Karpas-422 (cell line): ENCODE data around the gene AKT1. TPM values are rescaled to one million over a fixed set of nuclear protein-coding genes. Genes with fewer than 3 reads are reported as not detected.
A peak's percentile ranks its signal among the peaks of the same experiment; 100 is the strongest.

Source experiments
- DNase-seq: peaks from one replicate; pipeline ENCODE4 v3.0.0-alpha.2; 2015
- H2AFZ ChIP-seq: fragments of 200-600 bp; sonication (generic); 2 replicates; pipeline ENCODE4 v1.6.1; 2014; ENCODE audit warnings: antibody characterized with exemption, low read length, mixed read lengths
- H3K27ac ChIP-seq: fragments of 200-600 bp; sonication (generic); 2 replicates; pipeline ENCODE4 v1.5.1; 2014; ENCODE audit warnings: mild to moderate bottlenecking, low read length, moderate library complexity
- H3K27me3 ChIP-seq: fragments of 200-600 bp; sonication (generic); 2 replicates; pipeline ENCODE4 v1.6.1; 2014; ENCODE audit warnings: low read length, mixed read lengths
- H3K36me3 ChIP-seq: fragments of 200-600 bp; sonication (generic); 2 replicates; pipeline ENCODE4 v1.6.1; 2014; ENCODE audit warnings: low read length, mixed read lengths; ENCODE audit not compliant: insufficient read depth
- H3K4me1 ChIP-seq: fragments of 200-600 bp; sonication (generic); 2 replicates; pipeline ENCODE4 v1.6.1; 2014; ENCODE audit warnings: mild to moderate bottlenecking, low read length, mixed read lengths
- H3K4me2 ChIP-seq: fragments of 200-600 bp; sonication (generic); 2 replicates; pipeline ENCODE4 v1.6.1; 2014; ENCODE audit warnings: low read length, low read depth, mild to moderate bottlenecking; ENCODE audit not compliant: poor library complexity, severe bottlenecking
- H3K4me3 ChIP-seq: fragments of 200-600 bp; sonication (generic); 2 replicates; pipeline ENCODE4 v1.5.1; 2014; ENCODE audit warnings: mild to moderate bottlenecking, antibody characterized with exemption, low read length, mixed read lengths
- H3K79me2 ChIP-seq: fragments of 200-600 bp; sonication (generic); 2 replicates; pipeline ENCODE4 v1.6.1; 2014; ENCODE audit warnings: mild to moderate bottlenecking, low read length, mixed read lengths
- H3K9ac ChIP-seq: fragments of 200-600 bp; sonication (generic); 2 replicates; pipeline ENCODE4 v1.6.0; 2014; ENCODE audit warnings: low read length
- H3K9me2 ChIP-seq: fragments of 200-600 bp; sonication (generic), shearing (Covaris generic); replicated peaks from 2 replicates; pipeline ENCODE4 v1.6.0; 2014; ENCODE audit warnings: mild to moderate bottlenecking, low read length, moderate library complexity; ENCODE audit not compliant: insufficient read depth
- H3K9me3 ChIP-seq: fragments of 300-700, 200-600 bp; sonication (generic); 2 replicates; pipeline ENCODE4 v1.6.1; 2014; ENCODE audit warnings: low read length, mixed read lengths
- H4K20me1 ChIP-seq: fragments of 200-600 bp; sonication (generic); 2 replicates; pipeline ENCODE4 v1.6.1; 2014; ENCODE audit warnings: mild to moderate bottlenecking, antibody characterized with exemption, low read length, low read depth; ENCODE audit not compliant: insufficient read depth
- total RNA-seq: library from RNA; depleted of rRNA; stranded (reverse); fragments of >200 nt; shearing (Covaris generic); gene quantifications from 2 replicates; pipeline ENCODE4 v1.2.3, GENCODE V29; 2014; ENCODE audit warnings: low replicate concordance

AKT1 gene
- total RNA-seq, 1 experiment from 2014 or later: 70.4 TPM

DNA sequence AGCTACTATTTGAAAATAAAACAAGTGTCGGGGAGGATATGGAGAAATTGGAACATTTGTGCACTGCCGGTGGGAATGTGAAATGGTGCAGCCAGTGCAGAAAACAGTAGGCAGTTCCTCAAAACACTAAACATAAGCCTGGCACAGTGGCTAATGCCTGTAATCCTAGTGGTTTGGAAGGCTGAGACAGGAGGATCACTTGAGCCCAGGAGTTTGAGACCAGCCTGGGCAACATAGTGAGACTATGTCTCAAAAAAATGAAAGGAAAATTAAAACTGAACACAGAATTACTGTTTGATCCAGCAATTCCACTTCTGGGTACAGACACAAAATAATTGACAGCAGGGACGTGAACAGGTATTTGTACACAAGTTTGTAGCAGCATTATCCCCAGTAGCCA lies 30.0 kb downstream of the AKT1 start:
- Histone ChIP-seq H4K20me1 (peaks cover 4% of the 10 kb centered on the region; the same call in 1 of the 2 replicates), H3K9me2 (no peaks in the 10 kb centered on the region), H3K27me3 (no peaks in the 10 kb centered on the region), H3K9ac (no peak overlapping the region), H3K4me2 (no peak overlapping the region), H3K36me3 (0 out of 2 replicates have a peak, but pooled peaks cover under 1% of the 10 kb centered on the region), H3K27ac (no peak overlapping the region), H3K9me3 (no peaks in the 10 kb centered on the region), H2AFZ (no peak overlapping the region), H3K4me1 (peaks cover 5% of the 10 kb centered on the region), H3K4me3 (no peak overlapping the region), H3K79me2 (no peaks in the 10 kb centered on the region)
- DNase-seq: no peak

DNA sequence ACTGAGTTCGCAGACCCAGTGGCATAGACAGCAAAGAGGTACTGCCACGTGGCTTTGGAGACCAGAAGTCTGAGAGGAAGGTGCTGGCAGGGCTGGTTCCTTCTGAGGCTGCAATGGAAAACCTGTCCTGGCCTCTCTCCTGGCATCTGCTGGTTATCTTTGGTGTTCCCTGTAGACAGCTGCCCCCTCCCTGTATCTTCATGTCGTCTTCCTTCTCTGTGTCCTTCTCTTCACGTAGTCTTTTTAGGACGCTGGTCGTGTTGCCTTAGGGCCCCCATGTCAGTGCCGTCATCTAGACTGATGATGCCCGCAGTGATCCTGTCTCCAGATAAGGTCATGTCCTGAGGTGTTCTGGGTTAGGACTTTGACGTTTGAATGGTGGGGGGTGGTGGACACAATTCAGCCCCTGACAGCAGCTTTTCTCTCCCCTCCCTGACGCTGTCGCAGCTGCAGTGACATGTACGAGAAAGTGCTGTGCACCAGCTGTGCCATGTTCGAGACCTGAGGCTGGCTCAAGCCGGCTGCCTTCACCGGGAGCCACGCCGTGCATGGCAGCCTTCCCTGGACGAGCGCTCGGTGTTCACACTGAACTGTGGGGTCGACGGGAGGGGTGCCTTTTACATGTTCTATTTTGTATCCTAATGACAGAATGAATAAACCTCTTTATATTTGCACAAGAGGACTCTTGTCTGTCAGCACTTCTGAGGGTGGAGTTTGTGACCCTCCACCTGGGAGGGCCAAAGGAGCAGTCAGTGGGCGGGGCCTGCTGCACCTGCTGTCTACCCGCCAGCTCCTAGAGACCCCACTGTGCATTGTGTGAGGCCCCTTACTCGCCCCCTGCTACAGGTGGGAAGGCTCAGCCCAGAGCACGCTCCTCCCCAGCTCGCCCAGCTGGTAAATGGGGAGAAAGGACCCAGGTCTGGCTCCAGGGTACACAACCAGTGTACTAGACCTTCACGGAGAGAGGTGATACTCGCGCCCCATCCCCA lies 36.3 kb downstream of the AKT1 start:
- DNase-seq: no peak
- H3K9me3 ChIP-seq: no peaks in the 10 kb centered on the region
- no peak overlapping the region for H2AFZ ChIP-seq
- H3K79me2 ChIP-seq: peaks cover 39% of the 10 kb centered on the region
- H3K27me3 ChIP-seq: no peaks in the 10 kb centered on the region
- H3K4me2 ChIP-seq: no peak overlapping the region
- no peak overlapping the region for H3K4me3 ChIP-seq
- H3K9me2 ChIP-seq: no peaks in the 10 kb centered on the region
- no peak overlapping the region for H3K27ac ChIP-seq
- H3K36me3 ChIP-seq: peaks cover 5% of the 10 kb centered on the region; the same call in 1 of the 2 replicates
- no peak overlapping the region for H3K9ac ChIP-seq
- peaks cover 8% of the 10 kb centered on the region for H3K4me1 ChIP-seq
- H4K20me1 ChIP-seq: peaks cover 21% of the 10 kb centered on the region

DNA sequence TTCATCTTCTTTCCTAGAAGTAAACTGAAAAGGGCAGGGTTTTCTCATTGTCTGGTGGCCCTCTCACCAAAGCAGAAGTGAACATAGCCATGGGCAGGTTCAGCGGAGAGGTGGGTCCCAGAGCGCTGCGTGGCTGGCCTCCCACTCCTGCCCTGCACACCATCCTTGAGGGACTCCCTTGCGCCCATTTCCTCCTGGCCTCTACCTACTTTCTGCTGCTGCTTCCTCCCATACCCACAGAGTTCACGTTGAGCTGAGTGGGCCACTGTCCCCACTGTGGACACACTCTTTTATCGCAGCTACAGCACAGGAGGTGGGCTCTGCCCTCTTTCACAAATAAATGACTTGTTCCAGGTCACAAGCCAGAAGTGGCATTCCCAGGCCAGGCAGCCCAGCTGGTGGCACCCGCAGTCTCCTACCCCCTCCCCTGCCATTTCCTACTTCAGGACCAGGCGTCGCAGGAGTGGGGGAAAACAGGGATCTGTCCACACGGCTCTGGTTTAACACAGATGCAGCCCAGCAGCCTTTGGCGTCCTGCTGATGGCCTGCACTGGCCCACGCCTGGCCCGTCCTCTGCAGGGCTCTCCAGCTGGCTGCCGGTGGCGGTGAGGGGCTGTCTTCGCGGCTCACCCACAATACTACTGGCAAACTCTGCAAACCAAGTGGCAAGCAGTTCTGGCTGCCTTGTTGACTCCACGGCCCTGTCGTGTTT lies 37.7 kb downstream of the AKT1 start:
- peaks cover 30% of the 10 kb centered on the region for H4K20me1 ChIP-seq
- H3K36me3 ChIP-seq: peaks cover 5% of the 10 kb centered on the region; the same call in 1 of the 2 replicates
- no peak overlapping the region for H3K27ac ChIP-seq
- H3K27me3 ChIP-seq: no peaks in the 10 kb centered on the region
- no peak overlapping the region for H2AFZ ChIP-seq
- H3K9me2 ChIP-seq: no peaks in the 10 kb centered on the region
- H3K9ac ChIP-seq: no peak overlapping the region
- H3K9me3 ChIP-seq: no peaks in the 10 kb centered on the region
- DNase-seq: no peak
- no peak overlapping the region for H3K4me2 ChIP-seq
- H3K4me1 ChIP-seq: peaks cover 15% of the 10 kb centered on the region
- peaks cover 52% of the 10 kb centered on the region for H3K79me2 ChIP-seq
- no peak overlapping the region for H3K4me3 ChIP-seq

DNA sequence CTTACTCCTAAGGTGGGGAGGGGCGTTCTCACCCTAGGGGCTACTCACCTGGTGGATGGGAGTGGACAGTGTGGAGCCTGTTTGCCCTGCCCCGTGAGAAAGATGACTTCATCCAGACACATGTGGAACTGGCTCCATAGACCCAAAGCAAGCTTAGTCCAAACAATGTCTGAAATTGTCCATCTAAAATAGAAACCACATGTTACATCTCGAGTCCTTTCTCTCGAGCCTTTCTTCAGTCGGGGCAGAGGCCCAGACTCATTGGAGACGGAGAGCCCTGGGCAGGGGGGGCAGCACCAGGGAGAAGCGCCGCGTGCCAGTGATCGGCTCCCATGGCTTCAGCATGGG lies 38.3 kb downstream of the AKT1 start:
- peaks cover 16% of the 10 kb centered on the region for H3K4me1 ChIP-seq
- H4K20me1 ChIP-seq: peaks cover 30% of the 10 kb centered on the region
- no peaks in the 10 kb centered on the region for H3K9me3 ChIP-seq
- no peaks in the 10 kb centered on the region for H3K27me3 ChIP-seq
- peaks cover 5% of the 10 kb centered on the region; the same call in 1 of the 2 replicates for H3K36me3 ChIP-seq
- no peak overlapping the region for H3K4me3 ChIP-seq
- no peaks in the 10 kb centered on the region for H3K9me2 ChIP-seq
- peaks cover 52% of the 10 kb centered on the region for H3K79me2 ChIP-seq
- H3K9ac ChIP-seq: no peak overlapping the region
- no peak overlapping the region for H3K4me2 ChIP-seq
- no peak overlapping the region for H2AFZ ChIP-seq
- DNase-seq: no peak
- no peak overlapping the region for H3K27ac ChIP-seq

DNA sequence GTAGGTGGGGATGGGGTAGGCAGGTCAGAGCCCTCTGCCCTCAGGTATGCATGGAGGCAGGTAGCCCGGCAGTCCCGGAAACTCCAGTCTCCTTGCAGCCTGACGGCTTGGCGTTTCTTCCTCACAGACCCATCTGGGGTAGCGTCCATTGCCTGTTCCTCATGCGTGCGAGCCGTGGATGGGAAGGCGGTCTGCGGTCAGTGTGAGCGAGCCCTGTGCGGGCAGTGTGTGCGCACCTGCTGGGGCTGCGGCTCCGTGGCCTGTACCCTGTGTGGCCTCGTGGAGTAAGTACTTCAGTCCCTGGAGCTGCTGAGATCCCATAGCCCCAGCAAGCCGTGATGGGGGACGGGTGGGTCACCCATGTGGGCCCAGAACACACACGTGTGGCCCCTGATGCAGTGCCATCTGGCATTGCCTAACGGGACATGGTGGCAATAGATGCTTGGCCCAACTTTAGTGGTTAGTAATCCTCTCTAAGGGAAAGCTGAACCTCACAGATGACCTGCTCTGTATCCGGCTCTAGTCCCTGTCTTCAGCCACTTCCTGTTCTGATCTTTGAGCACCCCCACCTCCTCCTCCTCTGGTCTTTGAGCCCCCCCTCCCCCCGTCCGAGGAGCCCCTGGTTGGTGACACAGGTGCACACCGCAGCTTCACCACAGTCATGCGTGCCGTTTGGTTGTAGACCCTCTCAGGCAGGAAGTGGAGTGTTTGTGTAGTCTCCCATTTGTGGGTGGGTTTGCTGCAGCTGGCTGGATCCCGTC lies 38.9 kb downstream of the AKT1 start:
- DNase-seq: no peak

DNA sequence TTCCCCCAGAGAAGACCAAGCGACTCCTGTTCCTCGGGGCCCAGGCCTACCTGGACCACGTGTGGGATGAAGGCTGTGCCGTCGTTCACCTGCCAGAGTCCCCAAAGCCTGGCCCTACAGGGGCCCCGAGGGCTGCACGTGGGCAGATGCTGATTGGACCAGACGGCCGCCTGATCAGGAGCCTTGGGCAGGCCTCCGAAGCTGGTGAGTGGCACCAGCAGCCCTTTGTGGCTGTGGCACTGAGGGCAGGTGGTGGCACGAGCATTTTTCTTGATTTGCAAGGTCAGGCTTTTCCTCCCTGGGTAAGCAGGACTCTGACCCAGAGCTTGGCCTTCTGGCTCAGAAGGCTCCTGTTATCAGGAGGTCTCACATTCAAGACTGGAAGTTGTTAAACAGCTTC lies 39.9 kb downstream of the AKT1 start:
- no peak overlapping the region for H3K4me3 ChIP-seq
- H3K4me1 ChIP-seq: peaks cover 20% of the 10 kb centered on the region
- no peak for DNase-seq
- no peak overlapping the region for H2AFZ ChIP-seq
- no peaks in the 10 kb centered on the region for H3K9me3 ChIP-seq
- H3K9me2 ChIP-seq: no peaks in the 10 kb centered on the region
- H3K27me3 ChIP-seq: no peaks in the 10 kb centered on the region
- H3K36me3 ChIP-seq: peaks cover 5% of the 10 kb centered on the region; the same call in 1 of the 2 replicates
- peaks cover 52% of the 10 kb centered on the region for H3K79me2 ChIP-seq
- H4K20me1 ChIP-seq: peaks cover 26% of the 10 kb centered on the region
- H3K9ac ChIP-seq: no peak overlapping the region
- H3K4me2 ChIP-seq: no peak overlapping the region
- no peak overlapping the region for H3K27ac ChIP-seq

More for the DNA sequence above, 38.9 kb downstream of the AKT1 start:
- Histone ChIP-seq H3K9ac (no peak overlapping the region), H3K4me1 (peaks cover 20% of the 10 kb centered on the region), H3K36me3 (peaks cover 5% of the 10 kb centered on the region; the same call in 1 of the 2 replicates), H3K9me2 (no peaks in the 10 kb centered on the region), H3K4me2 (no peak overlapping the region), H3K9me3 (no peaks in the 10 kb centered on the region), H3K27ac (no peak overlapping the region), H3K27me3 (no peaks in the 10 kb centered on the region), H3K4me3 (no peak overlapping the region), H4K20me1 (peaks cover 30% of the 10 kb centered on the region), H2AFZ (no peak overlapping the region), H3K79me2 (peaks cover 52% of the 10 kb centered on the region)

DNA sequence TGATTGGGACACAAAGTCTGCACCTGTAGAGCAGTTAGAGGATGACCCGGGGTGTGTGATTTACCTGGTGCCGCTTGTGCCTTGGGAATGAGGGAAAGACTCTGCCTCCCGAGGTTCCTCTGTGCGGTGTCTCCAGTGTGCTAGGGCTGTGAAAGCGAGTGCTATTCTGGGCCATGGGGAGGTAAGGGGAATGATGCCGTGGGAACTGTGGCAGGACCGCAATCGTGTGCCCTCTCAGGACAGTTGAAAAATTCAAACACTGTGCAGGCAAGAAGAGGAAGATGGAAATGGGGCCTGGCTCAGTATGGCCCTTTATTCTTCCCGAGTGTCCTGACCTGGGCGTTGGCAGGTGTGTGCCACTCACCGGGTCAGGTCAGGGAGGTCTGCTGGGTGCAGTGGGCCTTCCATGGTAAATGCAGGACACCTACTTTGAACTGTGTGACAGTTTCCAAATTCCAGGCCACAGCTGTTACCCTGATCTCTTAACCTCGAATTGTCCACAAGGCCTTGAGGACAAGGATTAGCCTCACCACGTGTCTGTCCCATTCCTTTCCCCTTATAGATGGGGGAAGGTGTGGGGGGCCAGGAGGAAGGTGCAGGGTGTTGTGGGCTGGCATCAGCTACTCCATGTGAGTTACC lies 41.2 kb downstream of the AKT1 start:
- Histone ChIP-seq H3K27me3 (no peaks in the 10 kb centered on the region), H3K4me2 (peak overlapping the region; percentile 94), H4K20me1 (peaks cover 26% of the 10 kb centered on the region), H3K27ac (no peak overlapping the region), H3K9me2 (no peaks in the 10 kb centered on the region), H3K4me3 (peak overlapping the region; percentile 99), H3K9ac (peak overlapping the region; percentile 90), H3K79me2 (peaks cover 51% of the 10 kb centered on the region), H3K36me3 (peaks cover 5% of the 10 kb centered on the region; the same call in 1 of the 2 replicates), H3K4me1 (peaks cover 20% of the 10 kb centered on the region), H3K9me3 (no peaks in the 10 kb centered on the region), H2AFZ (no peak overlapping the region)
- DNase-seq: no peak
